Measurements from ENCODE around the gene GNB1L. TPM values are rescaled to one million over a fixed set of nuclear protein-coding genes. Genes with fewer than 3 reads are reported as not detected.

The GNB1L gene
- total RNA-seq, 1 donor from 2014 or later: 3.7 TPM

- no peaks in the 10 kb centered on the region for H3K9me3 Mint-ChIP-seq (ENCODE audit: unreplicated experiment)
- H3K4me1 Mint-ChIP-seq (ENCODE audit: unreplicated experiment): peaks cover 6% of the 10 kb centered on the region
- H3K27ac Mint-ChIP-seq (ENCODE audit: unreplicated experiment): no peak overlapping the region
- no peak overlapping the region for H3K4me3 Mint-ChIP-seq (ENCODE audit: unreplicated experiment)
- H3K27me3 Mint-ChIP-seq (ENCODE audit: unreplicated experiment): peaks cover 4% of the 10 kb centered on the region
- DNase-seq (ENCODE audit: low spot score): no peak
- TF ChIP-seq, protein P1, sequence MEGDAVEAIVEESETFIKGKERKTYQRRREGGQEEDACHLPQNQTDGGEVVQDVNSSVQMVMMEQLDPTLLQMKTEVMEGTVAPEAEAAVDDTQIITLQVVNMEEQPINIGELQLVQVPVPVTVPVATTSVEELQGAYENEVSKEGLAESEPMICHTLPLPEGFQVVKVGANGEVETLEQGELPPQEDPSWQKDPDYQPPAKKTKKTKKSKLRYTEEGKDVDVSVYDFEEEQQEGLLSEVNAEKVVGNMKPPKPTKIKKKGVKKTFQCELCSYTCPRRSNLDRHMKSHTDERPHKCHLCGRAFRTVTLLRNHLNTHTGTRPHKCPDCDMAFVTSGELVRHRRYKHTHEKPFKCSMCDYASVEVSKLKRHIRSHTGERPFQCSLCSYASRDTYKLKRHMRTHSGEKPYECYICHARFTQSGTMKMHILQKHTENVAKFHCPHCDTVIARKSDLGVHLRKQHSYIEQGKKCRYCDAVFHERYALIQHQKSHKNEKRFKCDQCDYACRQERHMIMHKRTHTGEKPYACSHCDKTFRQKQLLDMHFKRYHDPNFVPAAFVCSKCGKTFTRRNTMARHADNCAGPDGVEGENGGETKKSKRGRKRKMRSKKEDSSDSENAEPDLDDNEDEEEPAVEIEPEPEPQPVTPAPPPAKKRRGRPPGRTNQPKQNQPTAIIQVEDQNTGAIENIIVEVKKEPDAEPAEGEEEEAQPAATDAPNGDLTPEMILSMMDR (IDR thresholded peaks at IDR 0.05; ENCODE audit: unreplicated experiment): no peak
- peaks cover 8% of the 10 kb centered on the region for H3K36me3 Mint-ChIP-seq (ENCODE audit: low read depth, unreplicated experiment)
Observed at GRCh38 chr22:19898145-19898544, 43.5 kb upstream of the GNB1L start.

DNA sequence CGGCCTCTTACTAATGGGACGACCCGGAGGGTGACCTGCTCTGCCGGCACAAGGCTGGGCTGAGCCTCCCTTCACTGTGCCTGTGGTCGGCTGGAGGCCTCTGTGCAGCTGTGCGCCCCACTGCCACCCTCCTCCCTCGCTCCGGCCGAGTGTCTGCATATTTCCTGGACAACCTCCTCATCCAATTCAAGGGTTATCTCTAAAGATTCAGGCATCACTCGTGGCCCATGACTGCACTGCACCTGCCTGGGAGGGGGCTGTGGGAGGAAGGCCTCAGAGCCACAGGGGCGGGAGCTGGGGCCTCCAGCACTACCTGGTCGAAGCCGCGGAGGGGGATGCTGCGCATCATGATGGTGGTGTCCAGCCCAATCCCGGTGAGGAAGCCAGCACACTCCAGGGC, 43.1 kb upstream of the GNB1L start:
- Mint-ChIP-seq H3K4me3 (ENCODE audit: unreplicated experiment) (no peak overlapping the region), H3K27me3 (ENCODE audit: unreplicated experiment) (peaks cover 4% of the 10 kb centered on the region), H3K27ac (ENCODE audit: unreplicated experiment) (no peak overlapping the region), H3K4me1 (ENCODE audit: unreplicated experiment) (peaks cover 10% of the 10 kb centered on the region), H3K9me3 (ENCODE audit: unreplicated experiment) (no peaks in the 10 kb centered on the region), H3K36me3 (ENCODE audit: low read depth, unreplicated experiment) (peaks cover 8% of the 10 kb centered on the region)
- no peak for DNase-seq (ENCODE audit: low spot score)
- TF ChIP-seq, protein P1 (IDR thresholded peaks at IDR 0.05; ENCODE audit: unreplicated experiment): no peak

GRCh38 chr22:19896665-19897355, 42.1 kb upstream of the GNB1L start:
- Mint-ChIP-seq H3K4me3 (ENCODE audit: unreplicated experiment) (no peak overlapping the region), H3K4me1 (ENCODE audit: unreplicated experiment) (peaks cover 17% of the 10 kb centered on the region), H3K27me3 (ENCODE audit: unreplicated experiment) (peaks cover 4% of the 10 kb centered on the region), H3K9me3 (ENCODE audit: unreplicated experiment) (no peaks in the 10 kb centered on the region), H3K27ac (ENCODE audit: unreplicated experiment) (no peak overlapping the region), H3K36me3 (ENCODE audit: low read depth, unreplicated experiment) (peaks cover 8% of the 10 kb centered on the region)
- no peak for DNase-seq (ENCODE audit: low spot score)
- TF ChIP-seq, protein P1 (IDR thresholded peaks at IDR 0.05; ENCODE audit: unreplicated experiment): no peak

- peaks cover 28% of the 10 kb centered on the region for H3K4me1 Mint-ChIP-seq (ENCODE audit: unreplicated experiment)
Observed at GRCh38 chr22:19895160-19895849, 40.6 kb upstream of the GNB1L start.

More at GRCh38 chr22:19895160-19895849, 40.6 kb upstream of the GNB1L start:
- Mint-ChIP-seq H3K36me3 (ENCODE audit: low read depth, unreplicated experiment) (peaks cover 4% of the 10 kb centered on the region), H3K27ac (ENCODE audit: unreplicated experiment) (no peak overlapping the region), H3K27me3 (ENCODE audit: unreplicated experiment) (peaks cover 7% of the 10 kb centered on the region), H3K9me3 (ENCODE audit: unreplicated experiment) (no peaks in the 10 kb centered on the region), H3K4me3 (ENCODE audit: unreplicated experiment) (no peak overlapping the region)
- DNase-seq (ENCODE audit: low spot score): no peak
- TF ChIP-seq, protein P1 (IDR thresholded peaks at IDR 0.05; ENCODE audit: unreplicated experiment): no peak
